DMS79 treated with DMSO at 0.1 percent for 48 hours (cell line): ENCODE data around the gene PLXNA4.
A peak's percentile ranks its signal among the peaks of the same experiment; 100 is the strongest.
"Not testable (repeated sequence)": the region's sequence is repeated elsewhere in the genome, so short reads cannot be mapped to it uniquely, and the experiment has no call there.

Source experiments
- DNase-seq: peaks from one replicate; lab custom pipeline; 2025; lab: John Stamatoyannopoulos, UW

PLXNA4 gene

GRCh38 chr7:132171130-132171576 lies 405.1 kb downstream of the PLXNA4 start:
- no peak for DNase-seq

GRCh38 chr7:132169730-132170129 lies 406.5 kb downstream of the PLXNA4 start:
- no peak for DNase-seq

- DNase-seq, result no peak
Measured at GRCh38 chr7:132168239-132168638, 408.0 kb downstream of the PLXNA4 start.

GRCh38 chr7:132165695-132166094 lies 410.6 kb downstream of the PLXNA4 start:
- DNase-seq, result not testable (repeated sequence)

GRCh38 chr7:132164558-132165125 lies 411.6 kb downstream of the PLXNA4 start:
- no peak for DNase-seq

- no peak for DNase-seq
Measured at GRCh38 chr7:132162556-132163144, 413.6 kb downstream of the PLXNA4 start.

GRCh38 chr7:132161976-132162375 lies 414.3 kb downstream of the PLXNA4 start:
- no peak for DNase-seq

- DNase-seq, result no peak
Measured at GRCh38 chr7:132161533-132161915, 414.7 kb downstream of the PLXNA4 start.

GRCh38 chr7:132160611-132161532 lies 415.4 kb downstream of the PLXNA4 start:
- peak; percentile 91 for DNase-seq

- DNase-seq, result no peak
Measured at GRCh38 chr7:132158841-132159240, 417.4 kb downstream of the PLXNA4 start.

GRCh38 chr7:132158166-132158565 lies 418.1 kb downstream of the PLXNA4 start:
- DNase-seq, result no peak

- no peak for DNase-seq
Measured at GRCh38 chr7:132155715-132156114, 420.6 kb downstream of the PLXNA4 start.

GRCh38 chr7:132154695-132155471 lies 421.4 kb downstream of the PLXNA4 start:
- DNase-seq, result no peak

GRCh38 chr7:132154248-132154647 lies 422.0 kb downstream of the PLXNA4 start:
- no peak for DNase-seq

GRCh38 chr7:132152131-132152889 lies 424.0 kb downstream of the PLXNA4 start:
- DNase-seq, result no peak

GRCh38 chr7:132150711-132151110 lies 425.6 kb downstream of the PLXNA4 start:
- DNase-seq, result no peak

GRCh38 chr7:132149436-132150304 lies 426.6 kb downstream of the PLXNA4 start:
- no peak for DNase-seq

GRCh38 chr7:132148876-132149275 lies 427.4 kb downstream of the PLXNA4 start:
- DNase-seq, result no peak

GRCh38 chr7:132145466-132145865 lies 430.8 kb downstream of the PLXNA4 start:
- no peak for DNase-seq

- no peak for DNase-seq
Measured at GRCh38 chr7:132145063-132145462, 431.2 kb downstream of the PLXNA4 start.
